HG02970 (cell line): ENCODE results near the gene LRRD1.
"Not testable (repeated sequence)": the region's sequence is repeated elsewhere in the genome, so short reads cannot be mapped to it uniquely, and the experiment has no call there.

ENCODE experiments used
- ATAC-seq: cut with Tn5 transposase; IDR thresholded peaks from one replicate; pipeline ENCODE4 v1.9.1; 2021; ENCODE audit warnings: mild to moderate bottlenecking, moderate library complexity, moderate number of reproducible peaks; ENCODE audit not compliant: unreplicated experiment, low FRiP score

Gene LRRD1

DNA sequence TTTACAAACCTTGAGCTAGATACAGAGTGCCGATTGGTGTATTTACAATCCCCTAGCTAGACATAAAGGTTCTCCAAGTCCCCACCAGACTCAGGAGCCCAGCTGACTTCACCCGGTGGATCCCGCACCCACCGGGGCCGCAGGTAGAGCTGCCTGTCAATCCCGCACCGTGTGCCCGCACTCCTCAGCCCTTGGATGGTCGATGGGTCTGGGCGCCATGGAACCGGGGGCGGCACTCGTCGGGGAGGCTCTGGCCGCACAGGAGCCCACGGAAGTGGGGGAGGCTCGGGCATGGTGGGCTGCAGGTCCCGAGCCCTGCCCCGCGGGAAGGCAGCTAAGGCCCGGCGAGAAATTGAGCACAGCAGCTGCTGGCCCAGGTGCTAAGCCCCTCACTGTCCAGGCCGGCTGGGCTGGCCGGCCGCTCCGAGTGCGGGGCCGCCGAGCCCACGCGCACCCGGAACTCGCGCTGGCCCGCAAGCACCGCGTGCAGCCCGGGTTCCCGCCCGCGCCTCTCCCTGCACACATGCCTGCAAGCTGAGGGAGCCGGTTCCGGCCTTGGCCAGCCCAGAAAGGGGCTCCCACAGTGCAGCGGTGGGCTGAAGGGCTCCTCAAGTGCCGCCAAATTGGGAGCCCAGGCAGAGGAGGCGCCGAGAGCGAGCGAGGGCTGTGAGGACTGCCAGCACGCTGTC lies 35.6 kb downstream of the LRRD1 start:
- not testable (repeated sequence) for ATAC-seq

GRCh38 chr7:92142791-92143190 lies 36.2 kb downstream of the LRRD1 start:
- not testable (repeated sequence) for ATAC-seq

DNA sequence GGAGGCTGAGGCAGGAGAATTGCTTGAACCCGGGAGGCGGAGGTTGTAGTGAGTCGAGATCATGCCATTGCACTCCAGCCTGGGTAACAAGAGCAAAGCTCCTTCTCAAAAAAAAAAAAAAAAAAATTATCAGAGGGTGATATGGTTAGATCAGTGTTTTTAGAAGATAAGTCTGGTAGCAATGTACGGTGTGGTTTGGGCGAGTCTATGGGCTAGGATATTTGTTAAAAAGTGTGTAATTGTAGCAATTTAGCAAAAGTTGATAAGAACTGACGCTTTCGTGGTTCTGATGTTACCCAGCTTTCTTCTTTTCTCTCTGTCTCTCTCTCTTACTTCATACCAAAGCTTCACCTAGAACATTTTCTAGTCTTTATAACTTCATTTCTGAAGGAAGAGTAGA lies 37.8 kb downstream of the LRRD1 start:
- ATAC-seq: no peak

- ATAC-seq: no peak
These were observed 41.4 kb downstream of the LRRD1 start for GRCh38 chr7:92137557-92137956.

DNA sequence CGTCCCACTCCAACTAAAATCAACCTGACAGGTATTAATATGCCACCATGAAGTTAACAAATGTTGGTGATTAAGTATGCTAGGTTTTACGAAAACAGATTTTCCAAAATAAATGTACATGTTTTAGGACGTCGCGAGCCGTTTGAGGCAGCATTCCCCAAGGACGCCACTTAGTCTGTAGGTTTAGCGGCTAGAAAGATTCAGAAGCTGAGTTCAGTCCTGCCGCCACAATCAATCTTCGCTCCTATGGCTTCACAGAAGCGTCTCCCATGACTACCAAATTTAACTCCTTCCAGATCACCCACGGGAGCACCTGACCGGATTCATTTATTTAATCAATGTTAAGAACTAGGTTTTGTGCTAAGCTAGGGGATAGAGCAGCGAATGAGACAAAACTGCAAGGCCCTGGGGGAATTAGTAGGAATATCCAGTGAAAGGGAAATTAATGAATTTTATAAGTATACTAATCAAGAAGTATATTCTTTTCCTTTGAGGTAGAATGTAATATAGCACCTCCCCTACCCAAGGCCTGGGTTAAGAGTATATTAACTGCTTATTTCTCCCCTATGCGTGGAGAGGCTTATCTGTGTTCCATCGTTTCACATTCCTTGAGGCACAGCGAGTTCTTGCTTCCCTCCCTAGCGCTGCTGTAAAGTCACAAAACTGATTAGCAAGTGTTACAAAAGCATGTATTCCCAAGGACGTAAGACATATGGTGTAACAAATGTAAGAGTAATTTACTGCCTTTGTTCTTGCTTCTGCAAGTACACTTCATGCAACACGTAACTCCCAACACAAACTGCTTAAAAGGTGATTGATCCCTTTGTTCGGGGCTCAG lies 43.7 kb downstream of the LRRD1 start:
- ATAC-seq: no peak

DNA sequence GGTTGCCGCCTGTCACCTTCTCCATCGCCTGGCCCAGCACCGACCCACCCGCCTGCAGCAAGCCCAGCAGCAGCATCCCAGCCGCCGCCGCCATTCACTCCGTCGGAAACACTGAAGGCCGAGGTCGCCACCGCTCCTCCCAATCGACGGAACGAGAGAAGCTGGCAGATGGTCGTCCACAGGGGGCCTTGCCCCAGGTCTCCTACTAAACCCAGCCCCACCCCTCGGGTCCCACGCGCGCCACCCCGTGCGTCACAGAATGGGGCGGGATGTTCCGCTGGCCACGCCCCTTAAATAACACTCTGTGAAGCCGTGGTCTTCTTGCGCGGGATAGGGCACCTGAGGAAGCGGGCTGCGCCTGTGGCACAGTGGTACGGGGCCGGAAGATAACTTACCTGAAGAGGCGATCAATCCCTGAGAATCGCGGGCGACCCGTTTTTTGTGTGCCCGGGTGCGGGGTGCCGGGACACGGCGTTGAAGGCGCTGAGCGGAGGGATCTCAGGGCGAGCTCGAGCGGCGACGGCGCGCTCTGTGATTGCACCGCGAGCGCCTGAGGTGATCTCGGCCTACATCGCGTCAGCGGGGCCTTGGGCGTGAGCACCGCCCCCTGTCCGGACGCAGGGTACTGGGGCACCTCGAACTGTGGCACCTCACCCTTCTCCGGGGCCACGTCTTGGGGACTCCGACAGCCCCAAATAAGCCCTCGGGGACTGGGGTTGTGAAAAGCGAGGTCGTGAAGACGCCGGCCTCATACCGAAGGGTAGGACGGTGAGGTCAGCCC lies 44.5 kb downstream of the LRRD1 start, which contains the start of gene CYP51A1:
Gene CYP51A1, minus strand, starts transcription at position 207 of the 781 bp plus-strand sequence. Its CDS starts 113 bp downstream, at position 94.
- ATAC-seq: peak; percentile 84

DNA sequence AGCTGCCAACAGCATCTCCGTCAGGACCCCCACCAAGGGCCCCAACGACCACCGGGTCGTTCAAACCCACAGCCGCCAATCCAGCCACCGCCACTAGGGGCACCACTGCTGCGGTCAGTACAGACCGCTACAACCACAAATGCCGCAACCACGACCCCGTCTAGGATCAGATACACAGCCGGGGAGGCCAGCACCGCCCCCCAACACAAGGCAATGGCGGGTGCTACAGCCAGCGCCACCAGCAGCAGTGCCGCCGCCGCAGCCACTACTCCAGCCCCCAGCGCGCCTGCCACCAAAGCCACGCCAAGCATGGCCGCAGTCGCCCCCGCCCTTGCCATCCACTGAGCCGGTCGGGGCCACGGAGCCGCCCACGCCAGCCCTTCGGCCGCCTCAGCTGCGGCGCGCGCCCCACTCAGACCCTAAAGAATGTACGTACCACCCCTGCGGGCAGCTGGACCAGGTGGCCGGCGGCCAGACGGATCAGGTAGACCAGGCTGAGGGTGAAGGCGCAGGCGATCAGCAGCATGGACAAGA lies 45.1 kb downstream of the LRRD1 start:
- ATAC-seq: peak; percentile 34

GRCh38 chr7:92133133-92133736 lies 45.7 kb downstream of the LRRD1 start:
- ATAC-seq: no peak

GRCh38 chr7:92131764-92132330 lies 47.1 kb downstream of the LRRD1 start:
- no peak for ATAC-seq

DNA sequence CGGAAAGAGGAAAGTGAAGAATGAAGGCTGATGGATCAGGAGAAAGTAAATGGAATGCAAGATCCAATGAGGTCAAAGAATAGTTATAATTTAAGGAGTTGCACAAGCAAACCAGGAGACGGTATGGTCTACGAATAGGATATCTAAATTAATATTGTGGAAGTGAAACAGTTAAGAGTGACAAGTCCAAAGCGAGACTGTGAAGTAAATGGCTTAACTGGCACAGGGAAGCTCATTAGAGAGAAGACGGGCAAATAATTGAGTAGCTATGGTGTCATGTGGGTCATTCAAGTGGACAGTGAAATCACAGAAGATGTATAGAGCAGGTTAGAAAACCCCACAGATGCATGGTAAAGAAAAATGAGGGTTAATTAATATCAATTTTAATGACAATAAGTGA lies 47.8 kb downstream of the LRRD1 start:
- ATAC-seq: no peak

DNA sequence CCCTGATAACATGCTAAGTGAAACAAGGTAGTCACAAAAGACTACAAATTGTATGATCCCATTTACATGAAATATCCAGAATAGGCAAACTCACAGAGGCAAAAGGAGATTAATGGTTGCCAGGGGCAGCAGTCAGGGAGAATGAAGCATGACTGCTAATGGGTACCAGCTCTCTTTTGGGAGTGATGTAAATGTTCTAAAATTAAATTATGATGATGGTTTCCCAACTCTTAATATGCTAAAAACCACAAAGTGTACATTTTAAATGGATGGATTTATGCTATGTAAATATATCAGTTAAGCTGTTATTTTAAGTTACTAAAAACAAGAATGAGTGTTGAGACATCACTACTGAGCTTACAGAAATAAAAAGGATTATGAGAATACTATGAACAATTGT lies 57.3 kb downstream of the LRRD1 start:
- no peak for ATAC-seq

GRCh38 chr7:92119213-92119759 lies 59.7 kb downstream of the LRRD1 start:
- no peak for ATAC-seq

DNA sequence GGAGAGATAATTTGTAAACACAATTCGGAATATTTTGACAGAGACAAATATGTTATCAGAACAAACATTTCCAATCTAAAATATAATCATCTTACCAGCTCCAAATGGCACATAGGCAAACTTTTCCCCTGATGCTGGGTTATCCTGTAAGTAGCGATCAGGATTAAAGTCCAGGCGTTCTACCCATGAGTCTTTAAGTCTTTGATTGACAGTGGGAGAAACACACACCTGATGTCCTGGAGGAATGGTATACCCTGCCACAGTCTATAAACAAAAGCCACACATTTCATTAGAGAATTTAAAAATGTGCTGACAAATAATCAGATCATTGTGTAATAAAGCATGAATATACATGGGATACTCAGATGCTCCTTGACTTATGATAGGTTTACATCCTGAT lies 62.0 kb downstream of the LRRD1 start:
- no peak for ATAC-seq

GRCh38 chr7:92115821-92116220 lies 63.1 kb downstream of the LRRD1 start:
- ATAC-seq: no peak

DNA sequence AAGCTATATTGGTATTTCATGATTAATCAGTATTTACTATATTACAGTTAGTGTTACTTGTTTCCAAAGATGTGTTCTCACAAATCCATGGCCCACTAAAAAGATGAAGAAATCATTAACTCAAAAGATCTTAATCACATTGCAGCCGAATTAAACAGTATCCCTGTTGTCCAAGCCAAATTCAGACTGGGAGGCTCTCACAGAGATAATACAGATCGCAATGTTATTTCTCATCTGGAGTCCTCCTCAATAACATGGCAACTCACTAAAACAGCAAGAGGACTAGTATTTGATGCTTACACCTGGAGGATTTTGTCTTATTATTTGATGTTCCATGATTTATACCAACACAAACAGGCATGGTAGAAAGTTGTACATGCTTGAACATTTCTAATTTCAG lies 68.1 kb downstream of the LRRD1 start:
- ATAC-seq: no peak

- ATAC-seq: no peak
These were observed 70.1 kb downstream of the LRRD1 start for GRCh38 chr7:92108821-92109220.

- not testable (repeated sequence) for ATAC-seq
These were observed 76.1 kb downstream of the LRRD1 start for GRCh38 chr7:92102862-92103261.

- ATAC-seq: no peak
These were observed 78.4 kb downstream of the LRRD1 start for GRCh38 chr7:92100534-92100933.

DNA sequence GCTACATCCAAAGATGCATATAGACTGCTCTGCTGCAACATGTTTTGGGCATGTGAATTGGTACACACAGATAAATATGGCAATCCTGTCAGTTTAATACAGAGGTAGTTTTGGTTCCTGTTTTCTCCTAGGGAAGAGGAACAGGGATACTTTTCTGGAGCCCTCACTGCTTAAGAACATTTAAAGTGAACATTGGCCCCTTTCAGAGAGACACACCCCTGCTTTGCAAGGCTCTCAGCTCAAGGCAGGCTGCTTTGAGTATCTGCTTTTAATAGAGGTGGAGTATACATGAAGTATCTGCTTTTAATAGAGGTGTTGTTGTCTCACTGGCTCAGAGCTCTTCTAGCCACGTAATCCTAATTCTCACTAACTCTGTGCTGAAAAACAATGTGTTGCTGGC lies 83.6 kb downstream of the LRRD1 start:
- ATAC-seq: no peak
